ENCODE results near the gene NSD1. TPM values are rescaled to one million over a fixed set of nuclear protein-coding genes. Genes with fewer than 3 reads are reported as not detected.

NSD1 gene
- total and polyA plus RNA-seq, 10 of the 15 experiments (the other 5 are each of a cell fraction or from before 2014, with no cell fraction given): 7.0 to 57.9 (median 30.4) TPM

- TF ChIP-seq ZNF622 (IDR thresholded peaks at IDR 0.05) (no peak), CHD1 (IDR thresholded peaks at IDR 0.05; ENCODE audit: low read depth, low read length) (no peak), SIX5 (IDR thresholded peaks at IDR 0.05; ENCODE audit: low read depth, low read length, severe bottlenecking) (no peak), NR2F1 (conservative IDR thresholded peaks at IDR 0.05) (no peak)
Measured at GRCh38 chr5:177271113-177271512, 137.5 kb downstream of the NSD1 start (continued).

DNA sequence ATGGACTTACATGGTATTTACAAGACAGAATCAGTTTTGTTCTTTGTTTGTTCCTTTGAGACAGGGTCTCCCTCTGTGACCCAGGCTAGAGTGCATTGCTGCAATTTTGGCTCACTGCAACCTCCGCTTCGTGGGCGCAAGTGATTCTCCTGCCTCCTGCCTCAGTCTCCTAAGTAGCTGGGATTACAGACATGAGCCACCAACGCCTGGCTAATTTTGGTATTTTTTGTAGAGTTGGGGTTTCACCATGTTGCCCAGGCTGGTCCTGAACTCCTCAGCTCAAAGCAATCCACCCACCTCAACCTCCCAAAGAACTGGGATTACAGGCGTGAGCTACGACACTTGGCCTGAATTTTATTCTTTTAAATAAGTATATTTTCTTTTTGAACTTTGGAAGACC, 142.3 kb downstream of the NSD1 start:
- H3K4me2 ChIP-seq (ENCODE audit: control insufficient read depth, insufficient read depth): no peak overlapping the region
- in situ Hi-C loops (cut with MboI) (no loop called here), intact Hi-C loops (cut with micrococcal nuclease; ENCODE audit: unreplicated experiment) (no loop called here)
- peaks cover 2 to 18% of the 10 kb centered on the region in 2 experiments for H3K36me3 ChIP-seq (ENCODE audit: control insufficient read depth in 2 of 2, insufficient read depth in 2 of 2, low read length in 1 of 2)
- ChIA-PET SMC1A (ENCODE audit: uncharacterized antibody, unreplicated experiment) (interaction anchor here (0.7 kb wide), 1 partner anchor 162 kb away, joined by 3 read pairs; no protein-coding TSS in a partner anchor), RAD21 (ENCODE audit: unreplicated experiment) (no interaction called here), CTCF (interaction anchor here (0.6 kb wide), 1 partner anchor 342 kb away, joined by 3 read pairs; no protein-coding TSS in a partner anchor), POLR2A (interaction anchor here (0.7 kb wide), 1 partner anchor 29 kb away, joined by 4 read pairs; no protein-coding TSS in a partner anchor)
- WGBS (ENCODE audit: insufficient coverage, insufficient replicate concordance, low lambda C conversion rate, missing lambda C conversion rate): 100% methylated on average over 6 of the region's 6 CpGs
- H3K9me3 ChIP-seq (replicated peaks; ENCODE audit: control insufficient read depth, insufficient read depth, low read length): no peaks in the 10 kb centered on the region; the same call in 2 of the 3 replicates
- DNase-seq (ENCODE audit: low read depth, low spot score) (no peak), ATAC-seq (no peak), FAIRE-seq (no peak)
- H3K79me2 ChIP-seq (ENCODE audit: control insufficient read depth, insufficient read depth, low read length): no peaks in the 10 kb centered on the region
- no peaks in the 10 kb centered on the region for H3K27me3 ChIP-seq (replicated peaks in 1 of 2; ENCODE audit: control insufficient read depth in 2 of 2, insufficient read depth in 2 of 2, low read length in 1 of 2)
- TF ChIP-seq KDM1A (IDR thresholded peaks at IDR 0.05; ENCODE audit: borderline replicate concordance): no peak
- TF ChIP-seq IRF5 (IDR thresholded peaks at IDR 0.05; ENCODE audit: borderline replicate concordance): no peak
- TF ChIP-seq YY1 (IDR thresholded peaks at IDR 0.05; ENCODE audit: low read depth, low read length): no peak
- TF ChIP-seq MTA2 (IDR thresholded peaks at IDR 0.05; ENCODE audit: low read depth): no peak
- TF ChIP-seq FOXK2 (IDR thresholded peaks at IDR 0.05): no peak
- no peak overlapping the region for H3K27ac ChIP-seq (ENCODE audit: control insufficient read depth, insufficient read depth)
- H2AFZ ChIP-seq (ENCODE audit: control insufficient read depth, low read depth, low read length): no peak overlapping the region
- H4K20me1 ChIP-seq (ENCODE audit: control insufficient read depth, insufficient read depth): no peaks in the 10 kb centered on the region
- no TSS peak for BruUV-seq (replicated peaks)
- no peak overlapping the region for H3K9ac ChIP-seq (ENCODE audit: control insufficient read depth, insufficient read depth, low read length)
- no peak overlapping the region for H3K4me3 ChIP-seq
- H3K4me1 ChIP-seq (ENCODE audit: control insufficient read depth, insufficient read depth, low read length): no peaks in the 10 kb centered on the region
